ENCODE data around the gene ZNF23.
"Not testable (repeated sequence)": the region's sequence is repeated elsewhere in the genome, so short reads cannot be mapped to it uniquely, and the experiment has no call there.

The ZNF23 gene

DNA sequence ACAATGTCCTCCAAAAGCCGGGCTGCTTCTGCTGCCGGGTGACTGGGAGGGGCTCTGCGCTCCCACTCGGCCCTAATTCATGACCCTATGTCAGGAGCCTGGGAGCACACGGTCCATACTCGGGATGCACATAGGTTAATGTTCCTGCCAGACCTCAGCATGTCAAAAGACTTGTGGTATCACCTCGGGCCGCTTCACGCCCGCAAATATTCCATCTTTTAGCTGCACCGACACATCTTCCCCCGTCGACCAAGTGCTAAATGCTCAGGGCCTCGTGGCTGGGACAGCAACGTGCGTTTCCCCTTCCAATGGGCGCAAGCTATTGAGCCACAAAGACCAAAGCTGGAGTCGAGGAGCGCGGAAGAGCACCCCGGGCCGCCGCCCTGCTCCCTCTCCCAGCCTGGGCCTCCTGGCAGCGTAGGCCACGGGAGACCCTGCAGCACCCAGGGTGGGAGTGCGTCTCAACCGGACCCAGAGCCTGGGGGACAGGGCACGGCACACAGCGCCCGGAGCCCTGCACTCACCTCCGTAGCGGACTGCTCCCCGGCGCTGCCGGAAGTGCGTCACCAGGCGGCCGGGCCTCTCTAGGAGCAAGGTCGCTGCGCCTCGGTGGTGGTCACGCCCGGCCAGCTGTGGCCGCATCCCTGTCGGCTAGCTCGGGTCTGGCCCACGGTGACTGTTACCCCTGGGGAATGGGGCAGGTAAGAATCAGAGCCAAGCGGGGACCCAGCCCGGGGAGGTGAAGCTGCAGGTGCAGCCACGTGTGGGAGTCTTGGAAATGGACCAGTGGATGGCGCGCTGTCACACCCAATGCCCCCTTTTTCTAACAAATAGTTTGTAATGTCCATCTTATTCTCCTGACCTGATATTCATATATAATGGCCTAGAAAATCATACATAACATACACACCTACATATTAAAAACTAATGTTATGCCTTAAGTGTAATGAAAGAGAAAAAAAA, at the start of gene ZNF23:
Gene ZNF23, minus strand, starts transcription at position 562 of the 963 bp plus-strand sequence. CDS start 5,451 bp downstream, outside the sequence.
- peak; percentile 53 for DNase-seq (ENCODE audit: low read depth)

DNA sequence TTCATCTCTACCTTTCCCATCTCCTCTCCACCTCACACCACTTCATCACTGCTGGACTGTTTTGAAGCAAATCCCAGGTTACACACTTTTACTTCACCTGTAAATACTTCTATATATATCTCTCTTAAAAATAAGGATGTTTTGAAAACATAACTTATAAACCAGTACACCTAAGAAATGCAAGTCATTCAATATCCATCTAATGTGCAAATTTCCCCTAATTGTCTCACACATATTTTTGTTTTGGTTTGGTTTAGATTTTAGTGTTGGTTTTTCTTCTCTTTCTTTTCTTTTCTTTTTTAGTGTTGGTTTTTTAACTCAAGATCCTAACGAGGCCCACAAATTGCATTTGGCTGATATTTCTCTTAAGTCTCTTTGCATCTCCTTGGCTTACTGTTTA, 45.0 kb upstream of the ZNF23 start:
- no peak for DNase-seq (ENCODE audit: low read depth)

DNA sequence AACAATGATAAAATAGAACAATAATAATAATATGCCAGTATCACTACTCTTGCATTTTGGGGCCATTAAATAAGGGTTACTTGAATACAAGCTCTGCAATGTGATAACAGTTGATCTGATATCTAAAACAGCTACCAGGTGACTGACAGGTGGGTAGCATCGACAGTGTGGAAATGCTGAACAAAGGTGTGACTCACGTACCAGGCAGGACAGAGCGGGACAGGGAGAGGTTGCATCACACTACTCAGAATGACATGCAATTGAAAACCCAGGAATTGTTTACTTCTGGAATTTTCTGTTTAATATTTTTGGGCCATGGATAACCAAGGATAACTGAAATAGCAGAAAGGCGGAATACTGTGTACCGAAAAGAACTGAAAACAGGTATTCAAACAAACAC, 42.9 kb upstream of the ZNF23 start:
- DNase-seq (ENCODE audit: low read depth): no peak

- DNase-seq (ENCODE audit: low read depth): not testable (repeated sequence)
Observed at GRCh38 chr16:71504051-71504450, 42.0 kb upstream of the ZNF23 start.

- no peak for DNase-seq (ENCODE audit: low read depth)
Observed at GRCh38 chr16:71501547-71501946, 39.5 kb upstream of the ZNF23 start.

GRCh38 chr16:71500964-71501363, 38.9 kb upstream of the ZNF23 start:
- DNase-seq (ENCODE audit: low read depth): no peak

- DNase-seq (ENCODE audit: low read depth): no peak
Observed at GRCh38 chr16:71499775-71500364, 37.8 kb upstream of the ZNF23 start.

DNA sequence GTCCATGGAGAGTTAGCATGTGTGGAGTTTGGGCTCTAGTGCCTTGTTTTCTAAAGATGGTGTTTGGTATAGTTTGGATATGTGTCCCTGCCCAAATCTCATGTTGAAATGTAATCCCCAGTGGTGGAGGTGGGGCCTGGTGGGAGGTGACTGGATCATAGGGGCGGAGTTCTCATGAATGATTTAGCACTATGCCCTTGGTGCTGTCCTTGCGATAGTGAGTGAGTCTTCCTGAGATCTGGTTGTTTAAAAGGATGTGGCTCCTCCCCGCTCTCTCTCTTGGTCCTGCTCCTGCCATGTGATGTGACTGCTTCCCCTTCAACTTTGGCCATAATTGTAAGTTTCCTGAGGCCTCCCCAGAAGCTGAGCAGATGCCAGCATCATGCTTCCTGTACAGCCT, 36.0 kb upstream of the ZNF23 start:
- DNase-seq (ENCODE audit: low read depth): no peak

DNA sequence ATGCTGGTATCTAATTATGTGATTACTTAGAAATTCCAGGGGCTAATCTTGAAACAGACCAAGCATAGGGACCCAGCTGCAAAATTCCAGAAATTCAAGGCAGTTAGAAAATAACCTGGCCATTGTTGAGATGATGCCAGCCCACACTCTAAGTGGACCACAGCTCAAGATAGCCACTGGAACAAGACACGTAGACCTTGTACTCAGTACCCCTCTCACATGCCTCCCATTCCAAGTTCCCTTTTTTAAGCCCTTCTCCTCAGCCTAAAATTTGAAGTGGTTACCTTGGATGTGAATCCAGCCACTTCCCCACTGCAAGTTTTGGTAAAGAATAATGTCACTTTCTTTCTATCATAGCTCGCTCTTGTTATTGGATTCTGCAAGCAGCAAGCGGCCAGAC, 31.2 kb upstream of the ZNF23 start:
- DNase-seq (ENCODE audit: low read depth): no peak

GRCh38 chr16:71492786-71493185, 30.7 kb upstream of the ZNF23 start:
- no peak for DNase-seq (ENCODE audit: low read depth)

DNA sequence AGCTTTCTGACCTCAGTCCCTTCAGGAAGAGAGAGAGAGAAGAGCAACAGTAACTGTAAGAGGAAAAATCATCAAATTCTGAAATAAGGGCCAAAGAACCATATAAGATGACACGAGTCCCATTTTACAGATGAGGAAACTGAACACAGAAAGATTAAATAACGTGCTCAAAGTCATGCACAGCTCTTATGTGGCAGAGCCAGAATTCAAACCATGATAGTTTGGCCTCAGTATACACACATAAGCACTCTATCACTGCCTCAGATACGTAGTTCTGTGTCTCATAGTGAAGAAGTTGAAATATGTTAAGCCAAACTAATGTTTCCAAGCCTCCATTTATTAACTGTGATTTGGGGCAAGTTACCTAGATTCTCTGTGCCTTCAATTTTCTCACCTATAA, 29.0 kb upstream of the ZNF23 start:
- no peak for DNase-seq (ENCODE audit: low read depth)

DNA sequence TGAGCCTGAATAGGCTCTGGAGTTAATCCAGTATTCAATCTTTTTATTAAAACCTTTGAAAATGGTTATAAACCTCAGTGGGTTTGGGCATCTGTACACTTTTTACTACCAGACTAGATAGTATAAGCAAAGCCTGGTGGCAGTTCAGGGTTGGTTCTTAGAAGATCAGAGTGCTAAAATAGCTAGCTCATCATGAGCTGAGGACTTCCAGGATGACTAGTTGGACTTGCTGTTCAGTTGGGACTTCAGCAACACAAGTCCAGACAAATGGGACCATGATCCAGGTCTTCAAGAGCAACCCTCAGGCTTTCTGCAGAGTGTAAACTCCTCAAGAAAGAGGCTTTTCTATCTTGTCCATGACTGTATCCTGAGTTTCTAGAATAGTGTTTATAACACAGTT, 28.3 kb upstream of the ZNF23 start:
- no peak for DNase-seq (ENCODE audit: low read depth)

- DNase-seq (ENCODE audit: low read depth): no peak
Observed at GRCh38 chr16:71489122-71489521, 27.1 kb upstream of the ZNF23 start, which contains the start of gene ZNF19. ZNF19 (minus strand) TSS chr16:71489324; CDS start chr16:71482114, 7,210 bp downstream.

- DNase-seq (ENCODE audit: low read depth): peak; percentile 78
Observed at GRCh38 chr16:71484006-71484893, 22.2 kb upstream of the ZNF23 start.

DNA sequence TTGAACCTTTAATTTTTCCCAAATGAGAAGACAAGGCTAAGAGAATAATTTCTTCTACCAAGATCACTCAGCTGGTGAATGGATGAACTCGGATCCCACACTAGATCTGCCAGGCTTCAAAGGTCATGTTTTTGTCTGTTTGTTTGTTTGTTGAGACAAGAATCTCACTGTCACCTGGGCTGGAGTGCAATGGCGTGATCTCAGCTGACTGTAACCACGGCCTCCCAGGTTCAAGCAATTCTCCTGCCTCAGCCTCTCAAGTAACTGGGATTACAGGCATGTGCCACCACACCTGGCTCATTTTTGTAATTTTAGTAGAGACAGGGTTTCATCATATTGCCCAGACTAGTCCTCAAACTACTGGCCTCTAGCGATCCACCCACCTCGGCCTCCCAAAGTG, 20.5 kb upstream of the ZNF23 start:
- no peak for DNase-seq (ENCODE audit: low read depth)

DNA sequence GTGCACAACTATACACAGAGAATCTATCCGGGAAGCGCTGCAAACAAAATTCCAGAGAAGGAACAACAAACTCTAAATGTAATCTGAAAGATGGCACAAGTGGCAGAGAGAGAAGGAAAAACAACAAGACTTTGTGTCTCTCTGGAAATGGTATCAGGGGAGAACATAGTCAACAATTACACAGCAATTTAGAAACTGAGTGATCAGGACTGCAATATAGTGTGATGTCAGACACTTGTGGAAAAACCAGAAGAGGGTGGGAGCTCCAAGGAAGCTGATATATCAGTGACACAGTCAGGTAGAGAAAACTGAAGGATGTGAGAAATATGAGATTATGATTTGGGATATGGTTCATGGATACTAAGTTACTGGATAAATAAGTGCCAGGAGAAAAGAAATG, 18.9 kb upstream of the ZNF23 start:
- DNase-seq (ENCODE audit: low read depth): no peak

DNA sequence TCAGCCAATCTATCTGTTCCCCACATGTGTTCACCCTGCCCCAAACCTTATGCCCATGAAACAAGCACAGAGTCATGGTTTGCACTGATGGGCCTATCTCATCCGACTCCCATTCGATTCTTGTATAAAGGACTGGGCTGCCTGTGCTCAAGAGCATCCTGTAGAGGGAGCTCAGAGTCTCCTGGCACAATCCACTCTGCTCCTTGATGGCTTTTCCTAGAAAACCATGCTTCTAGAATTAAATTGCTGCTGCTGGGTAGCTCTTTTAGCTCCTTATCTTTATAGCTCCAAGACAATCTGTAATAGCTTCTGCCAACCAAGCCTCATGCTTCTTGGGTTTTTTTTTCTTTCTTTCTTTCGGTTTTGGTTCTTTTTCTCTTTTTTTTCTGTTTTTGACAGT, 17.4 kb upstream of the ZNF23 start:
- no peak for DNase-seq (ENCODE audit: low read depth)

GRCh38 chr16:71476457-71477124, 14.5 kb upstream of the ZNF23 start:
- DNase-seq (ENCODE audit: low read depth): no peak

DNA sequence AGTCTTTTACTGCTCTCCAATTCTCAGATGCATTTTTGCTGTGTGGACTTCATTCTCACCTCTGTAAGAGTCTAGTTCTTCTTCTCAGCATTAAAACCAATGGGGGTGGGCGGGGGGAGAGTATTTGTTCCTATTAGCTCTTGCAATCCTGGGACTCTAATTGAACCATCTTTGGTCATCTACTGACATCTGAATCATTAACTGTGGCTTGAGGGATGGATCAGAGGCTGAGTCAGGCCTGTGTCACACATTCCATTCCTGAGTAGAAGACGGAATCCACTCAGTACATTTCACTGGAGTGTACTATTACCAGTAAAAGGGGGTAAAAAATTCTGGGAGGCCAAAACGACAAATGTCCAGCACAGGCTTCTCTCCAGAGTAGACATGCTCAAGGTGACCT, 12.8 kb upstream of the ZNF23 start:
- DNase-seq (ENCODE audit: low read depth): no peak

GRCh38 chr16:71473891-71474290, 11.8 kb upstream of the ZNF23 start:
- no peak for DNase-seq (ENCODE audit: low read depth)

- no peak for DNase-seq (ENCODE audit: low read depth)
Observed at GRCh38 chr16:71472931-71473330, 10.9 kb upstream of the ZNF23 start.

DNA sequence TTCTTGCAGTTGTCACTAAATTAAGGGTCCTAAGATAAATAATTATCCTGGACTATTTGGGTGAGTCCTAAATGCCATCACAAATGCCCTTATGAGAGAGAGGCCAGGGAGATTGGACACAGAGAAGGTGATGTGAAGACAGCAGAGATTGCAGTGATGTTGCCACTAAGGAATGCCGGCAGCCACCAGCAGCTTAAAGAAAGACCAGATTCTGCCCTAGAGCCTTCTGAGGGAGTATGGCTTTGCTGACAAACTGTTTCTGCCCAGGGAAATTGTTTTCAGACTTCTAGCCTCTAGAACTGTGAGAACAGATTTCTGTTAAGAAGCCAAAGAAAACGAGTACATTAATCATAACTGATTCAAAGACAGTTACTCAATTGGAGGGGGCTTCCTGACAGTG, 10.0 kb upstream of the ZNF23 start:
- no peak for DNase-seq (ENCODE audit: low read depth)

All from T-helper 22 cell (primary cell).